NCI-H748 (cell line): ENCODE data around the gene CFAP92.

ENCODE experiments used
- DNase-seq: peaks from one replicate; lab custom pipeline; 2025; ENCODE audit not compliant: unreplicated experiment; lab: John Stamatoyannopoulos, UW

The CFAP92 gene

DNA sequence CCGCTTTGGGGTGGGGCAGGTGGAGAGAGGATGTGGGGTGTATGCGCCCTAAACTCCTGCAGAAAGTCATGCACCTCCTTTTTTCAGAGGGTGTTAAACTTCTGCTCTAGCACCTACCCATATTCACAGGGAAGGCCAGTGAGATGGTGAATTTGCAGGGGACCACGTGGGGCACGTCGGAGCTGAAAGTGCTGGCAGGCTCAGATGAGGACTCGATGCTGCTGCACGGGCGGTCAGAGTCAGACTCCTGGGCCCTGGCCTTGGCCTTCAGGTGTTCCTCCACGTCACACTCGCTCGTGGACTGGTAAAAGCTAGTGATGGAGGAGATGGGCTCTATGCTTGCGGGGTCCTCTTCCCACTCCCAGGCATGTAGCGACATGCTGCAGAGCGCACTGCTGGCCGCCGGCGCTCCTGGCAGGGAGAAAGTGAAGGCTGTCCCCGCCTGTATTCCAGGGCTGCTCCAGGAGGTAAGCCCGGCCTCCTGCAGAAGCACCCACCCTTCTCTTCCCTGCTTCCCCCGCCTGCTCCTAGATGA is 883 bp downstream of the CFAP92 start:
- peak; percentile 4 for DNase-seq

- no peak for DNase-seq
Observed at GRCh38 chr3:128991355-128991895, 2.5 kb downstream of the CFAP92 start.

GRCh38 chr3:128988286-128988685 is 5.6 kb downstream of the CFAP92 start:
- DNase-seq = no peak

DNA sequence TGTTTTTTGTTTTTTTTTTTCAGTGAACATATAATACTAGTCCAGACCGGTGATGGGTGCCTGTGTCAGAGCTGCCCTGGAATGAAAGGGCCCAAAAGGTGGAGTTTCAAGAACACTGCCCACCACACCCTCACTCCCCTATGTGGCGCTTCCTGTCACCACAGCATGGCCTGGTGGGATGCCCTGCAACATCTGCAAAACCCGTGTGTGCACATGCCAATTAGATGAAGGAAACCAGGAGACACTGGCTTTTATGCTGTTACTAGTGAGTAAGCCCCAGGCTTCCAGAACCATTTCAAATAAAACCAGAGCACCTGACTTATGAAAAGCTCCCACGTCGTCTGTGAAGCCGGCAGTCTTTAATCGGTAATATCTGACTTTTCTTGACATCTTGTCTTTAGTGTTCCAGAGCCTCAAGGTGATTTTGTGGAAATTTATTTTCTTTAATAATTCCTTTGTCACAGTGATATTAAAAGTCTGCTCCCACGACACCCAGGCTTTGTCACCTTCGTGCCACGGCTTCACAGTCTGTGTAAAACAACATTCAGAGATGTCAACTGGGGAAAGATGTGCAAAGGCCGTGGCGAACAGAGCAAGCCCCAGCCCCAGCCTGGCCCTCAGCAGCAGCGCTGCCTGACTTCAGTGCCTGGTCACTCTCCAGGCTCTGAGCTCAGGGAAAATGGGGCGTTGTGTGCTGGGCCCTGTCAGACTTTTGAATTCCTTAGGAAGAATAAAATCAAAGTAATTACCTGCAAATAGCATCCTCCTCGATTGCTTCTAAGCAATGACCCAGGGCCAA is 6.4 kb downstream of the CFAP92 start:
- DNase-seq = no peak

DNA sequence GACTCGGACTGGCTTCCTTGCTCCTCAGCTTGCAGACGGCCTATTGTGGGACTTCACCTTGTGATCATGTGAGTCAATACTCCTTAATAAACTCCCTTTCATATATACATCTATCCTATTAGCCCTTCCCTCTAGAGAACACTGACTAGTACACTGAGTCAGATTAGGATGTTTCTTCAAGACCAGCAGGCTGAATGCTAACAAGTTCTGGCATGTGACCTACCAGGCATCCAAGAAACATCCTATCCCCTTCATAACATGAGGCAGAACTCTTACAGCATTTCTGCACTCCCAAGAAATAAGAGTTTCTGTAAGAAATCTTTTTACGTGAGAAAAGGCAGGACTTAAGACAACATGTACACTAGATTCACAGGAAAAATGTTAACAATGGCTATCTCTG is 9.3 kb downstream of the CFAP92 start:
- DNase-seq = no peak

- DNase-seq = no peak
Observed at GRCh38 chr3:128983293-128984069, 10.4 kb downstream of the CFAP92 start.

DNA sequence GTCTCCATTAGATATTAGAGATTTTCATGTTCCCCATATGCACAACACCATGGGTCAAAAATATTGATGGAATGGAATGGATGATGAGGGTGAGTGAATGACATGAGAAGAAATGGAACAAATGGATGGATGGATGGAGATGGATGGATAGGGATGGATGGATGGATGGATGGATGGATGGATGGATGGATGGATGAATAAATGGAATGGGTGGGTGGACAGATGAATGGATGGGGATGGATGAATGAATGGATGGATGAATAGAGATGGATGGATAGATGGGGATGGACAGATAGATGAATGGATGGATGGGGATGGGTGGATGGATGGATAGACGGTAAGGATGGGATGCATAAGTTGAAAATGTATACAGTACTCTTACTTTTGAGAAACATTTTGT is 18.6 kb downstream of the CFAP92 start:
- no peak for DNase-seq

DNA sequence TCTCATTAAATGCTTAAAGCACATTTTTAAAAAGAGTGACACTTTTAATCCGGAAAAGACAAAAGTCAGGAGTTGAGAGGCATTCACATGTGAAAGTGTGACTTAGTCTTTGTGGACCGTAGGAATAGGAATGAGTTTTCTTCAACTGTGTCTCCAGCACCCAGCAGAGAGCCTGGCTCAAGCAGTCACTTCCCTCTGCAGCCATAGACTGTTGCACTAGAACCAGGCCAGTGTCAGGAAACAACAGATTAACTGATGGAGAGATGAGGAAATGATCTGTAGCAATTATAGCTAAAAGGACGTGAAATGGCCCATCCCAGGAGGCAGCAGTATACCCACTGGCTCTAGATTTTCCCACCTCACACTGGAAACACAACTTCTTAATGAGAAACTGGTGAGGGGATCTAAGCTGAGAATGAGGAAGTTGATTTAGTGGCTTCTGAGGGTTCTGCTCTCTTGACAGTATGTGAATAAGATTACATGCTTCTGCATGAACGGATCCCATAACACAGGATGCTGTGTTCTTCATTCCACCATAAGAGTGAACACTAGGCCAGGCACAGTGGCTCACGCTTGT is 19.8 kb downstream of the CFAP92 start:
- DNase-seq = no peak

DNA sequence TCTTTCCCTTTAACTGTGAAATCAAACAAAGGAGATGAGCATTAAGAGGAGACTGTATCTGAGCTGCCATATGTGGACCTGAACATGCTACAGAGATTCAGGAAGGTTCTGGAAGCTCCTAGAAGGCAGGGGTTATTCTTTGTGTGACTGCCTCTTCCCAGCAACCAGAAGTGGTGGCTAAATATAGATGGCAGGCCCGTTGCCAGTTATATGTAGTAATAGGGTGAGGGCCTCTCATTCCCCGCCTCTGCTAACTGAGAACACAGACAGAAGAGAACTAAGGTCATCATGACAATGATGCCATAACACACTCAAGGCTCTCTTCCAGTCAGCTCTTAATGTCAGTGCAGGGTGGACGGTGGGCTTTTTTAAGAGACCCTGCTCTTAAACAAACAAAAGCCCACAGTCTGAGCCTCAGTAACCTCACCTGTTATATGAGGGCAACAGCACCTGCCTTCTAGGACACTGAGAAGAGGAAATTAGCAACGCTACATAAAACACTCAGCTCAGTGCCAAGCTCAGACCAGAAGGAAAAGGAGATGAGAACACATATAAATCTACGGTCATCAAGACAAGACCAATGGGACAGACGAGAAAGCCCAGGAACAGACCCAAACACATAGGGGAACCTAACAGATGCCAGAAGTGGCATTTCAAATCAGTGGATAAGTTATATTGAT is 22.3 kb downstream of the CFAP92 start:
- DNase-seq = no peak

GRCh38 chr3:128970740-128971047 is 23.2 kb downstream of the CFAP92 start:
- no peak for DNase-seq

DNA sequence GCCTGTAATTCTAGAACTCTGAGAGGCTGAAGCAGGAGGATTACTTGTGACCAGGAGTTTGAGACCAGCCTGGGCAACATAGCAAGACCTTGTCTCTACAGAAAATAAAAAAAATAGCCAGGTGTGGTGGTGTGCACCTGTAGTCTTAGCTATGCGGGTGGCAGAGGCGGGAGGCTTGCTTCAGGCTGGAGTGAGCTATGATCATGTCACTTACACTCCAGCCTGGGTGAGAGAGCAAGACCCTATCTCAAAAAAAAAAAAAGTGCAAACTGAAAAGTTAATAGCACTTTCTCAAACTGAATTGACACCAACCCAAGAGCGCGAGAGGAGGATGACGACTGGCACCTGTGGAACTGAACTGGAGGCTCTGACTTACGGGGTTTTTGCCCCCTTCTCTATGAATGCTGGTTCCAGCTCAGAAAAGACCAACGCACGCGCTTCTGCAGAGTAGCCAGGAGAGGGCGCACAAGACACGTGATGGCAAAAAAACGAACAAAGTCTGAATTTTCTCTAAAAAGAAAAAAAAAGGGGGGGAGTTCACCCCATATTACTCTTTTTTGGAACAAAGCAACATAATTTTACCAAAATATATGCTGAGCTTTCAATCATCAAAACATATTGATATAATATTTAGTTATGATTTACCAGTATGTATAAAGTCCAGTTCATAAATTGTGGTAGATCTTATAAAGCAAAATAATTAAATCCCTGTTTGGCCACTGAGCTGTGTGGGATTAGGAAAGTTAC is 23.7 kb downstream of the CFAP92 start:
- DNase-seq = peak; percentile 27

- DNase-seq = no peak
Observed at GRCh38 chr3:128967748-128968355, 26.0 kb downstream of the CFAP92 start.

DNA sequence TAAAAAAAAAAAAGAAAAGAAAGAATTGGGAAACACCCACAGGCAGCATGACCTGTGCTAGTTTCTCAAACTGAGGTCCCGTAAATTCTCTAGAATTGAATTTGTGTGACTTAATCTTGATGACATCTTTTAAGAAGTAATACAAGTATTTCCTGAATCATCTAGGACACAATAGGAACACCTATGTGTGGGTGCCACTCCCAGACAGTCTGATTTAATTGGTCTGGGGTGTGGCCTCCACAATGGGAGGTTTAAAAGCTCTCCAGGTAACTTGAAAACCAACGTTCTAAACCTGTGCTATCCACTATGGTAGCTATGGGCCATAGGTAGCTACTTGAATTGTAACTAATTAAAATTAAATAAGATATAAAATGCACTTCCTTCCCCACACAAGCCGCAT is 28.1 kb downstream of the CFAP92 start:
- peak; percentile 12 for DNase-seq

DNA sequence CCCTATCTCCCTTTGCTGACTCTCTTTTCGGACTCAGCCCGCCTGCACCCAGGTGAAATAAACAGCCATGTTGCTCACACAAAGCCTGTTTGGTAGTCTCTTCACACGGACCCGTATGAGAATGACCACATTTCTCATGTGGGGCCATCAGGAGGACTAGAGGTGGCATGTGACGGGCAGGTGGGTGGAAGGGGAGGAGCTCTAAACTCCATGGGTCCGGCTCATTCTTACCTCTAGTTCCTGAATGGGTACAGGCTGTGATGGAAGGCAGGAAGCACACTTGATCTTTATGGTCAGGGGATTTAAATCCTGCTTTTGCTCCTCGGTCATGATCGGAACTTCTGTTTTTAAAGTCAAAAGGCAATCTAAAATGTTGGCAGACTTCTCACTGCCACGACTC is 28.6 kb downstream of the CFAP92 start:
- no peak for DNase-seq

DNA sequence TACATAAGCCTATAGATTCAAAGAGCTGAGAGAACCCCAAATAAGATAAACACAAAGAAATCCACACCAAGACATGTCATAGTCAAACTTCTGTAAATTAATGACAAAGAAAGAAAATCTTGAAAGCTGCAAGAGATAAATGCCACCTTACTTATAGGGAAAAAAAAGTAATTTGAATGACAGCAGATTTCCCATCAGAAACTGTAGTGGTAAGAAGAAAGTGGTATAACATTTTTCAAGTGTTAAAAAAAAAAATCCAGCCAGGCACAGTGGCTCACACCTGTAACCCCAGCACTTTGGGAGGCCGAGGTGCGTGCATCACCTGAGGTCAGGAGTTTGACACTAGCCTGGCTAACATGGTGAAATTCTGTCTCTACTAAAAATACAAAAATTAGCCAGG is 37.4 kb downstream of the CFAP92 start:
- DNase-seq = no peak

- DNase-seq = peak; percentile 33
Observed at GRCh38 chr3:128950223-128950938, 43.5 kb downstream of the CFAP92 start.

- no peak for DNase-seq
Observed at GRCh38 chr3:128949158-128949557, 44.7 kb downstream of the CFAP92 start.

DNA sequence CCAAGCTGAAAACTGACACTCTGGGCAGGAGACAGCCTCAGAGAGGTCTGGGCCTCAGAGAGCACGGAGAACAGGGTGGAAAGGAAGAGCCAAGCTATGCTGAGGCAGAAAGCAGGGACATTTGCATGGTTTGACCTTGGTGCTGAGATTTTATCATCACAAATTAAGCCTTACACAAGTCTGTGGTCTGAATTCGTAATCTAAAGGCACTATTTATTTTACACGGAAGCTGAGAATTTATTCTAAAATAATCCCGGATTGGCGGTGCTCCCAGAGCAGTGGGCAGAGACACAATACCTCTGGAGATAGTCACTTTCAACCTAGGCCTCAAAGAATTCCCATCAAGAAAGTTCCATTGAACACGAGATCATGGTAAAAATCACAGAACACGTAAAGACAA is 47.5 kb downstream of the CFAP92 start:
- DNase-seq = no peak

- DNase-seq = no peak
Observed at GRCh38 chr3:128945878-128946175, 48.0 kb downstream of the CFAP92 start.
